Cardiac ventricle fibroblast (primary cell): ENCODE data around the gene HSD11B1. TPM values are rescaled to one million over a fixed set of nuclear protein-coding genes. Genes with fewer than 3 reads are reported as not detected.

Experiments
- total RNA-seq: library from RNA; depleted of rRNA; stranded (reverse); fragments of >200 nt; gene quantifications from 2 replicates; pipeline ENCODE4 v1.2.3, GENCODE V29; 2015

Gene HSD11B1
- 134 and 142 TPM in 2 replicates for total RNA-seq

GRCh38 chr1:209704584-209704983 is at the start of gene HSD11B1:
Gene HSD11B1 (plus strand): TSS chr1:209704846. CDS start chr1:209704943, 97 bp downstream.

GRCh38 chr1:209674957-209675564 is 29.6 kb upstream of the HSD11B1 start, which contains the start of gene G0S2:
Gene G0S2 (plus strand): TSS chr1:209675412. CDS start chr1:209675685, 273 bp downstream.

GRCh38 chr1:209755926-209756614 is 51.4 kb downstream of the HSD11B1 start, which contains the start of gene TRAF3IP3:
Gene TRAF3IP3 (plus strand): TSS chr1:209756053. CDS start chr1:209760040, 3,987 bp downstream.

Other genes starting within 250 kb of the HSD11B1 start
- not detected in 2 replicates for gene CAMK1G, start 121.1 kb upstream of the HSD11B1 start, total RNA-seq
- gene LAMB3, start 52.4 kb upstream of the HSD11B1 start, total RNA-seq = 27.6 and 31.6 TPM in 2 replicates
- 160 and 168 TPM in 2 replicates for gene G0S2, start 29.4 kb upstream of the HSD11B1 start, total RNA-seq
- gene TRAF3IP3, start 51.2 kb downstream of the HSD11B1 start, total RNA-seq = not detected in 2 replicates
- 0.93 and 1.1 TPM in 2 replicates for gene C1orf74, start 79.7 kb downstream of the HSD11B1 start, total RNA-seq
- under 0.01 and 0.39 TPM in 2 replicates for gene IRF6, start 101.3 kb downstream of the HSD11B1 start, total RNA-seq
- gene UTP25, start 123.1 kb downstream of the HSD11B1 start, total RNA-seq = 5.1 and 5.3 TPM in 2 replicates
- gene SYT14, start 233.4 kb downstream of the HSD11B1 start, total RNA-seq = 0.05 and 0.19 TPM in 2 replicates